GM10266 (cell line): Measurements from ENCODE around the gene APLP1.

Experiments used
- DNase-seq: peaks from one replicate; pipeline ENCODE4 v3.0.0; 2012; ENCODE audit errors: extremely low spot score
- CTCF ChIP-seq: IDR thresholded peaks from 2 replicates; pipeline ENCODE4 v1.5.1; 2012; ENCODE audit warnings: mild to moderate bottlenecking, low read depth; ENCODE audit not compliant: control insufficient read depth, insufficient read depth; ENCODE audit errors: missing control alignments

The APLP1 gene

DNA sequence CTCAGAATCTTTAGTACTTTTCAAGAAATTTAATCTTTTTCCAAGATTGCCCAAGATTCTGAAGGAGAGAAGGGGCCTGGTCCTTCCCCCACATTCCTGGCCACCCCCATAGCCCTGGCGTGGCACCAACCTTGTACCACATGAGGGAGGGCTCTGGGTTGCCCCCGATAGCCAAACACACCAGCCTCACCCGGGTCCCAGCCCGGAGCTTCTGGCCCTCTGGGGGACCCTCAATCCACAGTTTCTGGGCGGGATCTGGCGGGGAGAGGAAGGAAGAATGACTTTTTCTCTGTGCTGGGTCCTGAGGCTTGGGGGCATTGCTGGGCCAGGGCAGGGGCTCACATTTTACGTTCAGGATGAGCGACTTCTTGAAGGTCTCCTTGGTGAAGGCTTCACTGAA is 20.5 kb upstream of the APLP1 start:
- no peak for DNase-seq
- TF ChIP-seq CTCF = no peak

DNA sequence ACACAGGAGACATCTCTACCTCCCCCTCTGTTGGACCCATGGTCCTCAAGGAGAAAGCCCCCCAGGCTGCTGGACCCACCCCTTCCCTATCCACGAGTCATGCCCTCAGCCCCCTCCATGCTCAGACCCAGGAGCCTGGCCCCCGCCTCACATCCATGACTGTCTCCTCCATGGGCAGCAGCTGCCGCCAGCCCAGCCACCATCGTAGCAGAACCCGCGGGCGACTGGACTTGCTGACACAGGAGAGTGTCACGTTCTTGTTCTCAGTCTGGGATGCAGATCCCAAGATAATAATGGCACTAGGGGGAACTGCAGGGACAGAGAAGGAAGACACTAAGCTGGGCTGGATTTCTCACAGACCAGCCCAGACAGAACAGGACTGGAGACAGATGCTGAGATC is 19.9 kb upstream of the APLP1 start:
- DNase-seq = no peak
- TF ChIP-seq CTCF = no peak

GRCh38 chr19:35848919-35849505 is 19.4 kb upstream of the APLP1 start:
- TF ChIP-seq CTCF = no peak

DNA sequence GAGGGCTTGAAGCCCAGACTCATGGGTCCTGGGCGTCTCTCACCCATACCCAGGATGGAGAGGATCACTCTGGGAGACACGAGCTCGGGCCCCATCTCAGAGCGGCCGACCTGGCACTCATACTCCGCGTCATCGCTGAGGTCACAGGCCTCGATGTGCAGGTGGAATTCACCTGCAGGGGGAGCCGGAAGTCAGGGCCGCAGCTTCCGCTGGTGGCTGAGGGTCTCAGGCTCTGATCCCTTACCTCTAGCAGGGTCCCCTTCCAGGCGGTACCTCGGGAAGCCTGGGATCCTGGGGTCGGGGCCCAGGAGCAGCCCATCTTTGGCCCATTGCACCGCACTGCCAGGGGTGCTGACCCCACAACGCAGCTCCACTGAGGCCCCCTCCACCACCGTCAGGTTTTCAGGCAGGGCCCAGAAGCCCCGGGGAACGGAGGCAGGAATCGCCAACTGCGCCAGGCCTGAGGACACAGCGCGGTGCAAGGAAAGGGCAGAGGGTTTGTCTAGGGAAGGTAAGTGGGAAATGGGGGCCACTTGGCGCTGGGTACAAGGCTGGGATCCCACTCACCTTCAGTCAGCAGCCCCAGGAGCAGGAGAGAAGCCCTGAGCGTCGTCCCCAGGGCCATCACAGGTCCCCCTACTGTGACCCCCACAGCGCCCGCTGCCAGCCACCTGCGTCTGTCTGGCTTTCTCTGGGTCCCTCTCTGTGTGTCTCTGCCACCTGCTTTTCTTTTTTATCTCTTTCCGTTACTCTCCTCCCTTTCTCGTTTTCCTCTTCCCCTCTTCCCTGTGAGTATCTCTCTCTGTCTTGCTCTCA is 17.0 kb upstream of the APLP1 start:
- no peak for DNase-seq
- no peak for TF ChIP-seq CTCF

More at GRCh38 chr19:35848919-35849505, 19.4 kb upstream of the APLP1 start:
- DNase-seq = no peak

GRCh38 chr19:35852029-35852780 is 16.2 kb upstream of the APLP1 start, which contains the start of gene NPHS1:
Gene NPHS1, minus strand, starts transcription at chr19:35852504. Its CDS starts 667 bp downstream, at chr19:35851837.
- TF ChIP-seq CTCF = no peak
- DNase-seq = no peak

- no peak for TF ChIP-seq CTCF
- no peak for DNase-seq
Measured at GRCh38 chr19:35853038-35853756, 15.2 kb upstream of the APLP1 start.
